Trophoblast cell (in vitro differentiated cells and primary cell): ENCODE results near the gene CLTCL1.
"Not testable (repeated sequence)": the region's sequence is repeated elsewhere in the genome, so short reads cannot be mapped to it uniquely, and the experiment has no call there.

Source experiments
- DNase-seq, 2 donors: peaks; one replicate each; pipeline ENCODE4 v3.0.0-alpha.2; 2016
- H2AFZ ChIP-seq: 2 replicates; pipeline ENCODE4 v1.6.1; 2013; ENCODE audit warnings: low read length, moderate library complexity, mild to moderate bottlenecking; ENCODE audit not compliant: insufficient read depth, poor library complexity
- H2AK5ac ChIP-seq: 2 replicates; pipeline ENCODE4 v1.6.1; 2013; ENCODE audit warnings: mild to moderate bottlenecking, low read length
- H2BK120ac ChIP-seq: 2 replicates; pipeline ENCODE4 v1.6.1; 2013; ENCODE audit warnings: low read length, mild to moderate bottlenecking, moderate library complexity; ENCODE audit not compliant: insufficient read depth, poor library complexity
- H2BK12ac ChIP-seq: 2 replicates; pipeline ENCODE4 v1.6.1; 2013; ENCODE audit warnings: mild to moderate bottlenecking, low read length, moderate library complexity
- H2BK5ac ChIP-seq: 2 replicates; pipeline ENCODE4 v1.6.1; 2013; ENCODE audit warnings: low read length, low read depth, moderate library complexity, mild to moderate bottlenecking; ENCODE audit not compliant: poor library complexity
- H3K14ac ChIP-seq: 2 replicates; pipeline ENCODE4 v1.6.1; 2013; ENCODE audit warnings: mild to moderate bottlenecking, low read length
- H3K18ac ChIP-seq: 2 replicates; pipeline ENCODE4 v1.6.1; 2013; ENCODE audit warnings: mild to moderate bottlenecking, low read length
- H3K23ac ChIP-seq: 2 replicates; pipeline ENCODE4 v1.6.1; 2013; ENCODE audit warnings: low read length
- H3K27ac ChIP-seq: 2 replicates; pipeline ENCODE4 v1.5.1; 2013; ENCODE audit warnings: low read depth, mild to moderate bottlenecking, inconsistent platforms, low read length, moderate library complexity
- H3K27me3 ChIP-seq: 2 replicates; pipeline ENCODE4 v1.6.1; 2013; ENCODE audit warnings: inconsistent platforms, mild to moderate bottlenecking, low read length, moderate library complexity; ENCODE audit not compliant: insufficient read depth
- H3K36me3 ChIP-seq, 2 experiments: 1 replicate in 1 of 2; 2 replicates in 1 of 2; pipeline ENCODE4 v1.6.1; 2013; ENCODE audit warnings: low read length in 2 of 2, mild to moderate bottlenecking in 2 of 2, moderate library complexity in 1 of 2; ENCODE audit not compliant: insufficient read depth in 2 of 2, control insufficient read depth in 1 of 2
- H3K4ac ChIP-seq: 2 replicates; pipeline ENCODE4 v1.6.1; 2013; ENCODE audit warnings: low read depth, mild to moderate bottlenecking, low read length, moderate library complexity
- H3K4me1 ChIP-seq, 2 experiments: 1 replicate in 1 of 2; 2 replicates in 1 of 2; pipeline ENCODE4 v1.6.1; 2013; ENCODE audit warnings: low read length in 2 of 2, mild to moderate bottlenecking in 2 of 2, moderate library complexity in 1 of 2; ENCODE audit not compliant: insufficient read depth in 2 of 2, control insufficient read depth in 1 of 2
- H3K4me2 ChIP-seq: 2 replicates; pipeline ENCODE4 v1.6.1; 2013; ENCODE audit warnings: inconsistent platforms, mild to moderate bottlenecking, low read length, moderate library complexity
- H3K4me3 ChIP-seq: 2 replicates; pipeline ENCODE4 v1.5.1; 2013; ENCODE audit warnings: mild to moderate bottlenecking, low read depth, low read length, inconsistent platforms
- H3K79me1 ChIP-seq: one replicate; pipeline ENCODE4 v1.6.1; 2013; ENCODE audit warnings: low read length
- H3K79me2 ChIP-seq: 2 replicates; pipeline ENCODE4 v1.6.1; 2013; ENCODE audit warnings: low read length, mild to moderate bottlenecking; ENCODE audit not compliant: control insufficient read depth, insufficient read depth, poor library complexity
- H3K9ac ChIP-seq: 2 replicates; pipeline ENCODE4 v1.6.1; 2013; ENCODE audit warnings: mild to moderate bottlenecking, low read length
- H3K9me3 ChIP-seq: 2 replicates; pipeline ENCODE4 v1.6.1; 2013; ENCODE audit warnings: low read depth, mild to moderate bottlenecking, control low read depth, inconsistent platforms, low read length; ENCODE audit not compliant: insufficient read depth
- H4K12ac ChIP-seq: 2 replicates; pipeline ENCODE4 v1.6.1; 2013; ENCODE audit warnings: low read depth, mild to moderate bottlenecking, low read length, moderate library complexity
- H4K8ac ChIP-seq: 2 replicates; pipeline ENCODE4 v1.6.1; 2013; ENCODE audit warnings: low read depth, mild to moderate bottlenecking, low read length, moderate library complexity
- H4K91ac ChIP-seq: one replicate; pipeline ENCODE4 v1.6.1; 2013; ENCODE audit warnings: low read depth, mild to moderate bottlenecking, low read length, moderate library complexity
- WGBS: extraction: QIAGEN DNeasy Blood & Tissue Kit; methylation state at CpG from one replicate; pipeline ENCODE4 v1.1.7; 2013; ENCODE audit warnings: missing lambda C conversion rate; ENCODE audit not compliant: insufficient read length, insufficient coverage; ENCODE audit errors: extremely low coverage; 5-methylcytosine and 5-hydroxymethylcytosine counted together

CLTCL1 gene

GRCh38 chr22:19331474-19331873, 40.0 kb upstream of the CLTCL1 start:
- Histone ChIP-seq H3K9ac (no peak overlapping the region), H3K23ac (no peak overlapping the region), H3K4ac (no peak overlapping the region), H3K4me1 (no peaks in the 10 kb centered on the region), H2BK12ac (no peak overlapping the region), H3K27me3 (no peaks in the 10 kb centered on the region), H4K91ac (no peak overlapping the region), H3K79me1 (no peaks in the 10 kb centered on the region), H2AK5ac (no peak overlapping the region), H3K18ac (no peak overlapping the region), H3K14ac (no peak overlapping the region), H2BK120ac (no peak overlapping the region), H2BK5ac (no peak overlapping the region), H3K9me3 (peaks cover 4% of the 10 kb centered on the region), H3K4me2 (no peak overlapping the region), H3K79me2 (no peaks in the 10 kb centered on the region), H3K27ac (no peak overlapping the region), H4K8ac (no peak overlapping the region), H3K4me3 (no peak overlapping the region), H2AFZ (no peak overlapping the region), H3K36me3 (peaks cover 22 to 34% of the 10 kb centered on the region in 2 experiments), H4K12ac (no peak overlapping the region)
- WGBS = no CpG with 5 or more reads among the region's 7 CpGs
- no peak for DNase-seq

- no peaks in the 10 kb centered on the region for H3K4me1 ChIP-seq
- H2BK5ac ChIP-seq = no peak overlapping the region
- no peaks in the 10 kb centered on the region for H3K27me3 ChIP-seq
- no CpG with 5 or more reads among the region's 13 CpGs for WGBS
- no peak overlapping the region for H3K4me3 ChIP-seq
- no peak overlapping the region for H2BK120ac ChIP-seq
- no peak overlapping the region for H3K18ac ChIP-seq
- H3K4ac ChIP-seq = no peak overlapping the region
- H3K79me1 ChIP-seq = no peaks in the 10 kb centered on the region
- H4K91ac ChIP-seq = no peak overlapping the region
- no peak overlapping the region for H3K14ac ChIP-seq
- no peak overlapping the region for H2AK5ac ChIP-seq
- H3K27ac ChIP-seq = no peak overlapping the region
- no peak overlapping the region for H2AFZ ChIP-seq
- no peak for DNase-seq
- H2BK12ac ChIP-seq = no peak overlapping the region
- no peak overlapping the region for H3K9ac ChIP-seq
- peaks cover 21 to 31% of the 10 kb centered on the region in 2 experiments for H3K36me3 ChIP-seq
- H3K79me2 ChIP-seq = no peaks in the 10 kb centered on the region
- no peak overlapping the region for H4K12ac ChIP-seq
- H3K9me3 ChIP-seq = peaks cover 4% of the 10 kb centered on the region
- no peak overlapping the region for H3K23ac ChIP-seq
- H4K8ac ChIP-seq = no peak overlapping the region
- H3K4me2 ChIP-seq = no peak overlapping the region
Measured at GRCh38 chr22:19330865-19331418, 39.4 kb upstream of the CLTCL1 start.

GRCh38 chr22:19330205-19330604, 38.7 kb upstream of the CLTCL1 start:
- H3K4ac ChIP-seq = not testable (repeated sequence)
- WGBS = no CpG with 5 or more reads among the region's 5 CpGs

GRCh38 chr22:19329454-19329853, 37.9 kb upstream of the CLTCL1 start:
- no peak overlapping the region for H2BK5ac ChIP-seq
- no peaks in the 10 kb centered on the region for H3K79me2 ChIP-seq
- H3K4me1 ChIP-seq = no peaks in the 10 kb centered on the region
- H3K14ac ChIP-seq = no peak overlapping the region
- no peak overlapping the region for H2AK5ac ChIP-seq
- no peak overlapping the region for H3K18ac ChIP-seq
- WGBS = no CpG with 5 or more reads among the region's 3 CpGs
- no peak overlapping the region for H4K91ac ChIP-seq
- H3K4me2 ChIP-seq = no peak overlapping the region
- no peak overlapping the region for H2BK120ac ChIP-seq
- no peak for DNase-seq
- no peak overlapping the region for H3K4me3 ChIP-seq
- H4K12ac ChIP-seq = no peak overlapping the region
- peaks cover 4% of the 10 kb centered on the region for H3K9me3 ChIP-seq
- H4K8ac ChIP-seq = no peak overlapping the region
- H3K79me1 ChIP-seq = no peaks in the 10 kb centered on the region
- H3K36me3 ChIP-seq = peaks cover 21 to 31% of the 10 kb centered on the region in 2 experiments
- no peak overlapping the region for H3K4ac ChIP-seq
- no peak overlapping the region for H3K27ac ChIP-seq
- peak overlapping the region; percentile 17 for H3K23ac ChIP-seq
- peak overlapping the region; percentile 23 for H3K9ac ChIP-seq
- H3K27me3 ChIP-seq = no peaks in the 10 kb centered on the region
- no peak overlapping the region for H2AFZ ChIP-seq
- no peak overlapping the region for H2BK12ac ChIP-seq

More at GRCh38 chr22:19330205-19330604, 38.7 kb upstream of the CLTCL1 start:
- H3K4me2 ChIP-seq, H3K9me3 ChIP-seq, H2BK5ac ChIP-seq, H4K8ac ChIP-seq, H2BK12ac ChIP-seq, H3K4me1 ChIP-seq, H3K14ac ChIP-seq, H4K91ac ChIP-seq, H3K18ac ChIP-seq, H2BK120ac ChIP-seq, DNase-seq, H3K23ac ChIP-seq, H2AFZ ChIP-seq, H3K9ac ChIP-seq, H3K79me2 ChIP-seq, H3K4me3 ChIP-seq, H4K12ac ChIP-seq, H3K27me3 ChIP-seq, H3K27ac ChIP-seq, H2AK5ac ChIP-seq, H3K79me1 ChIP-seq: not testable (repeated sequence)
- H3K36me3 ChIP-seq = peaks cover 21 to 31% of the 10 kb centered on the region in 2 experiments
